Measurements from ENCODE around the gene GGT5.

GRCh38 chr22:24236656-24237055, 8.2 kb downstream of the GGT5 start:
- TF ChIP-seq CTCF (IDR thresholded peaks at IDR 0.05) (no peak), POLR2A (IDR thresholded peaks at IDR 0.05) (no peak)
